ENCODE measurements around the gene SCGB1A1.
A peak's percentile ranks its signal among the peaks of the same experiment; 100 is the strongest.
"Not testable (repeated sequence)": the region's sequence is repeated elsewhere in the genome, so short reads cannot be mapped to it uniquely, and the experiment has no call there.

The SCGB1A1 gene, protein sequence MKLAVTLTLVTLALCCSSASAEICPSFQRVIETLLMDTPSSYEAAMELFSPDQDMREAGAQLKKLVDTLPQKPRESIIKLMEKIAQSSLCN

DNA sequence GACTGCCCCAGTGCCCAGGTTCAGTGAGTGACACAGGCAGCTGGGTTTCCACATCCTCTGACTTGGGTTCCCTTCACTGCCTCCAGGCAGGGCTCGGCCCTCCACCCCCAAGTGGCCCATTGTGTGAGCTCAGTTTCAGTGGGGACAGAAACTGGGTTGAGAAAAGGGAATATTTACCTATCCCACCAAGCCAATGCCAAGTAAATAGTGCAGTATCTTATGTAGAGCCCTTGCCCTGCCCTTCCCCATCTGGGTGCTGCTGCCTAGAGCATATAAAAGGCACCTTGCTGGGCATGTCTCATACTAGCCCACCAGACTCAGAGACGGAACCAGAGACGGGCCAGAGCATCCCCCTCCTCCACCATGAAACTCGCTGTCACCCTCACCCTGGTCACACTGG is at the start of gene SCGB1A1:
TSS of gene SCGB1A1 (plus strand) at position 301 of the 400 bp plus-strand sequence. CDS start at position 364, 63 bp downstream.
- DNase-seq (ENCODE audit: low spot score), result no peak
- no peak for FAIRE-seq

DNA sequence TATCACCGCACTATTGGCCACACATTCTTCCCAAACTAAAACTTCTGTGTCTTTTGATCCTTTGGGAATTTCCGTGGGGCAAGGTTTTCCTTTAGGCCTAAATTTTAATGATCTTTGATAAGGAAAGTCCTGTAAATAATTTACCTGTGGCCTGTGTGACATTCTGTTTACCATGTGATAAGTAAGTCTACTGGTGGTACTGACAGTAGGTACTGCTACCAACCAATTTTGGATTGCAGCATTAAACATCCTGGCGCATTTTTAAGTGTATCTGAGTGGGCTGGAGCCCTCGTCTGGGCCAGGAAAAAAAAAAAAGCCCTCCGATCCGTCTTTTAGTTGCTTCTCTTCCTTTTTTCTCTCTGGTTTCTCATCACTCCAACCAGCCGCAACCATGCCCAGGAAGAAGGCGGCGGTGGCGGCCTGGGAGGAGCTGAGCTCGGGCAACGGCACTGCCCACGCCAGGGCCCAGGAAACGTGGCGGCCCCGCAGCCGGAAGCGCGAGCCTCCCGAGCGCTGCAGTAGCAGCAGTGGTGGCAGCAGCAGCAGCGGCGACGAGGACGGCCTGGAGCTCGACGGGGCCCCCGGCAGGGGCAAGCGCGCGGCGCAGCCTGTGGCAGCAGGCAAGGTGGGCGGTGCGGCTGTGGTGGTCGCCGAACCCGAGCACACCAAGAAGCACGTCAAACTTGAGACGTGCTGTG is 47.9 kb upstream of the SCGB1A1 start:
- DNase-seq (ENCODE audit: low spot score), result no peak
- FAIRE-seq, result no peak

DNA sequence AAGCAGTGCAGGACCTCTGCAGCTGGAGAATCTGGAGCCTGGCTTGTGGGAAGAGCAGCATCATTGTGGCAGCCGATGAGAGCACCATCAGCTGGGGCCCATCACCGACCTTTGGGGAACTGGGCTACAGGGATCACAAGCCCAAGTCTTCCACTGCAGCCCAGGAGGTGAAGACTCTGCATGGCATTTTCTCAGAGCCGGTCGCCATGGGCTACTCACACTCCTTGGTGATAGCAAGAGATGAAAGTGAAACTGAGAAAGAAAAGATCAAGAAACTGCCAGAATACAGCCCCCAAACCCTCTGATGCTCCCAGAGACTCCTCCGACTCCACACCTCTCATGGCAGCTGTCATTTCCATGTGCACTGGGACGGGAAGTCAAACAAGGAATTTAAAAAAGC is 46.0 kb upstream of the SCGB1A1 start:
- DNase-seq (ENCODE audit: low spot score) (no peak), FAIRE-seq (no peak)

DNA sequence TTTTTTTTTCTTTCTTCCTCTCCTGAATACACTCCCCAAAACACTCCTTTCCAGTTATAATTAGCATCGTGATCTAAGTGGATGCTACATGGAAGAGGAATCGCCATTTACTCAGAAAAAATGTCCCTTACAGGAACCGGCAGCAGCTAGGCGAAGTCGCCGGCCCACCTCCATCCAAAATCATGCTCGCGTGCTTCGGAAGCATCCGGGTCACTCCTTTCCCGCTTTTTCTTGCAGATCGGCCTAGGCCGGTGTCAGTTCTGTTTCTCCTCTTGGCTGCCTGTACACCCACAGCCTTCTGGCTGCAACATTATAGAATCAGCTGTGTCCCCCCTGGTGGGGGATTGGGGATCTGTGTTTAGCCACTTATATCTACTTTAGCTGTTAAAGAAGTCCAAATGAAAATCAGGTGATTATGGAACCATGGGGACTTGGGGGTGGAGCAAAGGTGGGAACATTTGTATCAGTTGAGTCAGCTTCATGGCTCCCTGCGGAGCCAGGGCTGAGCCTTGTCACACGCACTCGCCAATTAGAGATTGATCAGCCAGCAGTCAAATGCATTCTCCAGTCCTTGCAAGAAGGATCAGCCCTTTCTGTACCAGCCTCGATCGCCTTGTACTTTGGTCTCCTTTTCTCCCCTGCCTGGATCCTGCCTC is 45.2 kb upstream of the SCGB1A1 start:
- no peak for FAIRE-seq

DNA sequence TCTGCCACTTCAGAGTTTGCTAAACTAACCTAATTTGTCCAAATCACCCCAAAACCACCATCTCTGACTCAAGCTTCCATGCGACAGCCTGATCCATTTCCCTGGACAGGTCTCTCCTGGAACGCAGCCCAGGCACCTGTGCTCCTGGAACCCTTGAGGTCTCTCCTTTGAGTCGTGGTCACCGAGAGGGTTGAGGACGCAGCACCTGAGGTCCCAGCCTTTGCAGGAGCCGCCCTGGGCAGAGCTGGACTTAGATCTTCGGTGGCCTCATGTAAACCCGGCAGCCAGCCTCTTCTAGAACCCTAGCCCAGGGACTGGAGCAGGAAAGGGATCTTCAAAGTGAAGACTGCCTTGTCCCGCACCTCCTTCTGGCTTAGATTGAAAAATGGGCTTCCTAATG is 44.0 kb upstream of the SCGB1A1 start:
- DNase-seq (ENCODE audit: low spot score), result no peak
- FAIRE-seq, result no peak

More for the DNA sequence above, 45.2 kb upstream of the SCGB1A1 start:
- DNase-seq (ENCODE audit: low spot score), result no peak

DNA sequence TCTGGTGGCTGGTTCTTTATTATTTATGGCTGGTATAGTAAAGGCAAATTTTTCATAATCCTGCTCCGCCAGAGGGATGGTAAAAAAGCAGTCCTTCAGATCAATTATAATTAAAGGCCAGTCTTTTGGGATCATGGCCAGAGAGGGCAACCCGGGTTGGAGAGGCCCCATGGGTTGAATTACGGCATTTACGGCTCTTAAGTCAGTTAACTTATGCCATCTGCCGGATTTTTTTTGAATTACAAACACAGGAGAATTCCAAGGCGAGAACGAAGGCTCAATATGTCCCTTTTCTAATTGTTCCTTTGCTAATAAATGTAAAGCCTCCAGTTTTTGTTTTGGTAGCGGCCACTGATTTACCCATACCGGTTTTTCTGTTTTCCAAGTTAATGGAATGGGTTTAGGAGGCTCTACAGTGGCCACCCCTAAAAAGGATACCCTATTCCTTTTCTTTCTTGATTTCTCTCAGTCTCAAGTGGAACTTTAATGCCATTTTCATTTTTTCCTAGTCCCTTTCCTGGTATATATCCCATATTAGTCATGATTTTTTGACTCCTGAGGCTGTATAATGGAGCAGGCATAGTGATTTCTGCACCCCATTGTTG is 40.3 kb upstream of the SCGB1A1 start:
- DNase-seq (ENCODE audit: low spot score), result not testable (repeated sequence)
- peak; percentile 21 for FAIRE-seq

DNA sequence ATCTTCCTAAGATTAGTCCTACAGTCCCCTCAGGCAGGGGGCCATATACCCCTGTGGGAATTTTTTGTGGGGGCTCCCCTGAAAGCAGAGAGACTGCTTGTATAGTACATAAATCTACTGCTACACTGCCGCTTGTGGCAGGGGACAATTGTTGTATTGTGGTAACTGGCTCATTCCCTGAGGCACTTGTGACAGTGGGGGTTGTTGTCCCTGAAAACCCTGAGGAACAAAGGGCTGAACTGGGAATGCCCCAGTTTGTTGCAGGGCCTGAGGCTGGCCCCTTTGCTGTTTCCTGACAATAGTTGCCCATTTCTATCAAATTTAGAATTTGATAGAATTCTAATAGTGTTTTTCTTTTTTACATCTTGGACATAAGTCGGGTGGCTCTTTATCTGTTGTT is 39.2 kb upstream of the SCGB1A1 start:
- DNase-seq (ENCODE audit: low spot score); FAIRE-seq: not testable (repeated sequence)

DNA sequence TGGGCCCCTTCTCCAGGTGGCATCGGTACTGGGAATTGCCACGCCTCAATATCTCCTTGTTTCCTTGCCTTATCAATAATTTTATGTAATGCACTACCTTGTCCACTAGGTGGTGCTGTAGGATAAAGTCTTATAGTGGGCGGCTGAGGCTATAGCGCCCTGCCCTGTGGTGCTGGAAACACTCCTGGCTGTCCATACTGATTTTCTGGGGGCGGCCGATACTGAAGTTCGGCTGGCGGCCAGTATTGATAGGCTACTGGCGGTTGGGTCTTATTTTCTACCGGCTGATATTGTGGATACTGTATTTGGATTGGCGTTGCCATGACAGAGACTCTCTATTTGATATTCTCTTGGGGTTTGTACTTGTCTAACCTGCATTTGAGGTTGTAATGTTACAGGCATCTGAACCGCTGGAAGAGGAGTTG is 38.0 kb upstream of the SCGB1A1 start:
- peak; percentile 63 for DNase-seq (ENCODE audit: low spot score)
- FAIRE-seq, result not testable (repeated sequence)

DNA sequence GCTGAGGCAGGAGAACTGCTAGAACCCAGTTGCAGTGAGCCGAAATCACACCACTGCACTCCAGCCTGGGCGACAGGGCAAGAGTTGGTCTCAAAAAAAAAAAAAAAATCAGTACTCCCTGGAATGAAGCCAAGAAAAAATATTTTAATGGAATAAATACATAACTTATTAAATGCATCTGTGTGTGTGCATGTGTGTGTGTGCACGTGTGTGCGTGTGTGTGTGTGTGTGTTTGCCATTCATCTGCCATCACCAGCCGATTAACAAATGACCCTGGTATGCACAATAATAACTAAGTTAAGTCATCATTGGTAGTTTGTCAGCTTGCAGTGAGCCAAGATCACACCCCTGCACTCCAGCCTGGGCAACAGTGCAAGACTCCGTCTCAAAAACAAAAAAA is 35.0 kb upstream of the SCGB1A1 start:
- FAIRE-seq, result no peak
- DNase-seq (ENCODE audit: low spot score), result no peak

DNA sequence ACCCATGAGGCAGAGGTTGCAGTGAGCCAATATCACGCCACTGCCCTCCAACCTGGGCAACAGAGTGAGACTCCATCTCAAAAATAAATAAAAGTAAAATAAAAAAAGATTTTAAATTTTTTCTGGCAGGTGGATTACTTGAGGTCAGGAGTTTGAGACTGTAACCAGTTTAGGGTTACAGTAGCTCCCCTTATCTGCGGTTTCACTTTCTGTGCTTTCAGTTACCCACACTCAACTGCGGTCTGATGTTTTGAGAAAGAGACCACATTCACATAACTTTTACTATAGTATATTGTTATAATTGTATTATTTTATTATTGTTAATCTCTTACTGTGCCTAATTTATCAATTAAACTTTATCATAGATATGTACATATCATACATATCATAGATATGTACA is 32.8 kb upstream of the SCGB1A1 start:
- DNase-seq (ENCODE audit: low spot score); FAIRE-seq: not testable (repeated sequence)

DNA sequence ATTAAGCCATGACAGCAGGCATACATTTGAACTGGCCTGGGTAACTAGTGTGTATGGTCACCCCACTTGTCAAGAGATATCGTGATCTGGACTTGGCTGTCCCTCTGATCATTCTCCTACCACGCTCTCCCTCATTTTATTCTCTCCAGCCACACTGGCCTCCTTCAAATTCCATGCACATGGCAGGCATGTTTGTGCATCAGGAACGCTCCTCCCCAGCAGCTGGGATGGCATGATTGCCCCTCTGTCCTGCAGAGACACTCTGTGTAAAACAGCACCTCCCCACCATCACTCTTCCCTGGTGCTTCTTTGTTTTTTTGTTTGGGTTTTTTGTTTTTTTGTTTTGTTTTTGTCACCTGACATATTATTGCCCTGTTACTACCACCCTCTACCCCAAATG is 31.5 kb upstream of the SCGB1A1 start:
- DNase-seq (ENCODE audit: low spot score), result no peak
- no peak for FAIRE-seq

DNA sequence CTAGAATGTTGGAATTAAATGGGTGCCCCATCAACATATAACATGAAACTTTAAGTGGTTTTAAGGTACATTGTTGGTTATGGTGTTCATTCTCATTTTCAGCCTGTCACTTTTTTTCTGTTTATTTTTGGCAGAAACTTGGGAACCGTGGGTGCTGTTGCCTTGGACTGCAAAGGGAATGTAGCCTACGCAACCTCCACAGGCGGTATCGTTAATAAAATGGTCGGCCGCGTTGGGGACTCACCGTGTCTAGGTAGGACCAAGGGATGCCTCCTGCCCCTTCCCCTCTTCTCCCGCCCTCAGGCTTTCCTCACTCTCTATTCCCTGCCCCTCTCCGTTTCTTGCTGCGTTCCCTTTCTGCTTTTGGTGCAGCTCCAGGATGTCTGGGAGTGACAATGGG is 29.8 kb upstream of the SCGB1A1 start:
- DNase-seq (ENCODE audit: low spot score) (no peak), FAIRE-seq (no peak)

DNA sequence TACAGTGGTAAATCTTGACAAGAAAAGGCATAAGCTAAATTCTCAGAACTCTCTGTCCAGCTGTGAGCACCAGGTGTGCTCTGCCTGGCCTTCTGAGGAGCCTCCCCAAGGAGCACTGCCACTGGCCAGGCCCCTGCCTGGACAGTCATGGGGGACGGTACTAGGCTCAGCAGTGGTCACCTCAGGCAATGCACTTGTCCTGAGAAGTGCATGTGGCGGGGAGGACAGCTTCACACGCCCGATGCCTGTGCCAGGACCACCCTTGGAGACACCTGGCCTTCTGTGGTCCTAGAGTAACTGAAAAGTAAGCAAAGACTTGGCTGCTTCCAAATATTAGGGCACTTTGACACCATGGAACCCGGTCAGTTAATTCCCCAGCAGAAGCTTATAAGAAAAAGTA is 28.6 kb upstream of the SCGB1A1 start:
- DNase-seq (ENCODE audit: low spot score), result no peak
- FAIRE-seq, result no peak

DNA sequence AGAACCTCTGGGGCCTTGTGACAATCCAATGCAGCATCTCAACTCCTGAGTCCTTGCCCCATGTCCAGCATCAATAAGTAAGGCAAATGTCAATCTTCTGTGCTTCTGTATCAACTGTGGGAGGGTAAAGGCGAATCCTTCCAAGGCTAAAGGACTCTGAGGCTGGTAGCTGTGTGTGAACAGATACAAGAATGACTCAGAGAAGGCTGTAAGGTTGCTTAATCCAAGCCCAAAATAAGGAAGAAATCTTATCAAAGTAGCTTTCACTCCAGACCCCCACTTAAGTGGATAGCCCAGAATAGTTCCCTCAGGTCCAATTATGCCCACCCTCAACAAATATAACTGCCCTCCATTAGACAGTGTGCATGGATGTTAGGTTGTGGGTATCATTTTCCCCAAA is 28.1 kb upstream of the SCGB1A1 start:
- FAIRE-seq (no peak), DNase-seq (ENCODE audit: low spot score) (no peak)

DNA sequence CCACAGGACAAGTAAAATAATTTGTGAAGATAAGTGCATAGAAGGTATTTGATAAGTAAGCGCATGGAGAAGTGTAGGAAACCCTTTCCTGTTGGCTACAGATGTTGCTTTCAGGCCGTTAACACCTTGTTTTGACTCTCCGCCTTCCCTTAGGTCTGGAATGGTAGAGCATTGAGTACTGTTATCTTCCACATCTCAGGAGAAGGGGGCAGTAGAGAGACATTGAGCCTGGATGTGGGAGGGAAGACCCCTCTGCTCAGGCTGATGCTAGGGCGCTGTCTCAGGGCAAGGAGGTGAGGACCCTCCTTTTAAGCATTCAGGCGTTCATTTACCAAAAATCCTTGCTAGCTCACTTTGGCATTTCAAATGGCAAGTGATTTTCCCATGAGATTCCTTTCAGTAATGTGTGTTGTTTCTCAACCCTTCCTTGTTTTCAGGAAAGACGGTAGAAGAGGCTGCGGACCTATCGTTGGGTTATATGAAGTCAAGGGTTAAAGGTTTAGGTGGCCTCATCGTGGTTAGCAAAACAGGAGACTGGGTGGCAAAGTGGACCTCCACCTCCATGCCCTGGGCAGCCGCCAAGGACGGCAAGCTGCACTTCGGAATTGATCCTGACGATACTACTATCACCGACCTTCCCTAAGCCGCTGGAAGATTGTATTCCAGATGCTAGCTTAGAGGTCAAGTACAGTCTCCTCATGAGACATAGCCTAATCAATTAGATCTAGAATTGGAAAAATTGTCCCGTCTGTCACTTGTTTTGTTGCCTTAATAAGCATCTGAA is 27.0 kb upstream of the SCGB1A1 start:
- DNase-seq (ENCODE audit: low spot score) (no peak), FAIRE-seq (no peak)

DNA sequence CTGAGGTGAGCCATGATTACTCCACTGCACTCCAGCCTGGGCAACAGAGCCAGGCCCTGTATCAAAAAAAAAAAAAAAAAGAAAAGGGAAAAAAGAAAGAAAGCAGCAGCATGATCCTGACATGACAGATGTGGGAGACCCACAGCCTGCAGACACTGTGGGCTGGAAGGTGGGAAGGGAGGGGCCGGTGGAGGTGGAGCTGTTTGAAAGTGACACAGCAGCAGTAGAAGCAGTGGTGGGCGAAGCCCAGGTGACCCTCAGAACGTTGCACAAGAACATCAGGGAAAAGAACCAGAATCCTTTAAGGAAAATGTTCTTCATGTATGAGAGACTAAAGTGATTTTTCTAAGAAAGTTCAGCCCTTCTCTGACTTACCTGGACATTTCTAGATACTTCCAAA is 26.3 kb upstream of the SCGB1A1 start:
- FAIRE-seq (no peak), DNase-seq (ENCODE audit: low spot score) (no peak)

DNA sequence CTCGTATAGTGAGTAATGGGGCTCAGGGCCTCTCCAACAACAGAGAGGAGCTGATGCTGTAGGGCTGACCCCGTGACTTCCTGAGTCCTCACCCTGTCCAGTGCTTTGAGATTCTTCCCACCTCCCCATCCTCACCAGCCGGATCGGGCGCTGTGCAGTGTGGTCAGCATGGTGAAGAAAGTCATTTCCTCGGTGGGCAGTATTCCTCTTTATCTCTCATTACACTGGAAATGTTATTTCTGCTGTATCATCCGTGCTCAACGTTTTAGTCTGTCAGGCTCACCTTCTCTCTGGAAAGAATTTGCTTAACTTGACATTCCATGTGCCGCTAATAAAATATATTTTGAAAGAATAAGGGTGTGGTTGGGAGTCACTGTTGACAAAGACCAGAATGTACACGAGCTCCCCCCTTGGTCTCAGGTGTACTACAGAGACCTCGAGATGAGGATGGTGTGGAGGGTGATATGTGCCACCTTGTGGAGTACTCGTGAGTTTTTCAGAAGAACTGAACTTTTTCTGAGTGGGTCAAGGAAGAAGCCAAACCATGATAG is 25.7 kb upstream of the SCGB1A1 start:
- FAIRE-seq, result no peak
- DNase-seq (ENCODE audit: low spot score), result peak; percentile 14

DNA sequence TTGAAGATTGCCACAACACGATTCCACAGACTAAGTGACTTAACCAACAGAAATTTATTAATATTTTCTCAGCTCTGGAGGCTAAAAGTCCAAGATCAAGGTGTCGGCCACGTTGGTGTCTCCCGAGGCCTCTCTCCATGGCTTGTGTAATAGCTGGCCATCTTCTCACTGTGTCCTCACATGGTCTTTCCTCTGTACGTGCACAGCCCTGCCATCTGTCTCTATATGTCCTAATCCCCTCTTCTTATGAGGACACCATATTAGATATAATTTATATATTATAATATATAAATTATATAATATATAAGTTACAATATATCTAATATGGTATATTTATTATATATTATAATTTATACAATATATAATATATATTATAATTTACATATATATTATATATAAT is 25.1 kb upstream of the SCGB1A1 start:
- FAIRE-seq (no peak), DNase-seq (ENCODE audit: low spot score) (no peak)

DNA sequence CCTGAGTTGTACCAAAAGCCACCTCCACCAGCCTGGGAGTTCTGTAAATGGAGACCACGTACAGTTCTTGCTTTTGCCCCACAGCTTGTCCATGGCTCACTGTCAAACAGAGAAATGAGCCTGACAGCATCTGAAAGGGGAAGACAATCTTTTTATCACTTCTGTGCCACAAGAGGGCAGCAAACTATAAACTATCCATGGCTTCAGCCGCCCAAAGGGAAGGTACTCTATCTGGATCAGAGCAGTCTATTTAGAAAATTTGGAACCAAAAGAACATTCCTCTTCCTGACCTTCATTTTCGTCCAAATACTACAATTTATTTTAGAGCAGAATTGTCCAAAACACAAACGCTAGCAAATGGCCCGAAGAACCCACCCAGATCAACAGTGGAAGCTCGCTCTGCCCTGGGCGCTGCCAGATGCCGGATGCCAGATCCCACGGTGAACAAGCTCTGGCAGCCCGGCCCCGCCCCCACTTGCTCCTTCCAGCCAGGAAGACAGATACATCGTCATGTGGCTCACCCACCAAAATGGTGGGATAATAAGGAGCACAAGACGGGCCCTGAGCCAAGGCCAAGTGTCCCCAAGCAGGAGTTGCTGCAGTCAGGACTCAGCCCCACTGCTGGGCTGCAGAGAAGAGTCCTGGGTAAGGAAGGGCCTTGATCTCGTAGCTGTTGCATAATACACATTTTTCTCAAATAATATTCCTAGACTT is 23.9 kb upstream of the SCGB1A1 start:
- FAIRE-seq (peak; percentile 75), DNase-seq (ENCODE audit: low spot score) (peak; percentile 73)

DNA sequence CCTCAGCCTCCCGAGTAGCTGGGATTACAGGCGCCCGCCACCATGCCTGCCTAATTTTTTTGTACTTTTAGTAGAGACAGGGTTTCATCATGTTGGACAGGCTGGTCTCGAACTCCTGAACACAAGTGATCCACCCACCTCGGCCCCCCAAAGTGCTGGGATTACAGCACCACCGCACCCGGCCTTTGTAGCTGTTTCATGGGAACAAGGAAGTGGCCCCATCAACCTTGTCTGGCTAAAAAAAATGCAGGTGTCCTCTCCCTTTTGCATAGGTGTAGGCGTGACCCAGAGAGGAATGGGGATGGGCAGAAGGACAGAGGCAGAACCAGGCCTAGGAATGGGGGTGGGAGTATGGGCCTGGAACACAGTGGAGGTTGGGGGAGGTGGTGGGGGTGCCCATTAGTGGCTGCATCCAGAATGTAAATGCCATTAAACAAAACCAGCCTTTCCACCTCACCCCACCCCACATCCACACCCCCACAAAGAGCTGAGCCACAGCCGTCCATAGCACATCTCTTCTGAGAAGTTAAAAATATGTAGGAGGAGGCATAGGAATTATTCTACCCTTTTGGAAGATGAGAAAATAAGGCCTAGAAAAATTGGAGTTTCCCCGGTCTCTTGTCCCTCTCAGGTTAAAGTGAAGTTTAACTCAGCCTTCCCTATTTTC is 22.8 kb upstream of the SCGB1A1 start:
- no peak for DNase-seq (ENCODE audit: low spot score)
- no peak for FAIRE-seq

Measured in RCC 7860 (cell line).